Renal cortical epithelial cell (primary cell): ENCODE results near the gene HBA2. TPM values are rescaled to one million over a fixed set of nuclear protein-coding genes. Genes with fewer than 3 reads are reported as not detected.
A peak's percentile ranks its signal among the peaks of the same experiment; 100 is the strongest.
"Not testable (repeated sequence)": the region's sequence is repeated elsewhere in the genome, so short reads cannot be mapped to it uniquely, and the experiment has no call there.

Experiments used
- DNase-seq: peaks from one replicate; pipeline ENCODE4 v3.0.0-alpha.2; 2011; ENCODE audit warnings: low read depth
- total RNA-seq: library from RNA; depleted of rRNA; stranded (reverse); fragments of >200 nt; gene quantifications from 2 replicates; pipeline ENCODE4 v1.2.3, GENCODE V29; 2014

HBA2 gene
- total RNA-seq, 1 donor from 2014 or later: not detected

DNA sequence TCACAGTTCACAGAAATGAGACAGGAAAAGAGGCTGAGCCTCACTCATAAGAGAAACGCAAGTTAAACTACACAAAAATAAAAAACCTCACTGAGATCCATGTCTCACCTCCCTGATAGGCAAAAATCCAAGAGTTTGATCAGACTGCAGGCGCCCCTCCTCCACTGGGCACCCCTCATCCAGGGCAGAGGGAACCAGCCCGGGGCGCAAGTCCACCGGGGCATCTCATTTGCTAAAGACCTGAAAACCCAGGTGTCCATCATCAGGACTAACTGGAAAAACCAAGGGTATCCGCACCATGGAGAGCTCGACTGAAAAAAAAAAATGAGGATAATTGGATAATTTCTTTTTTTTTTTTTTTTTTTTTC lies 17.7 kb upstream of the HBA2 start:
- DNase-seq: no peak

DNA sequence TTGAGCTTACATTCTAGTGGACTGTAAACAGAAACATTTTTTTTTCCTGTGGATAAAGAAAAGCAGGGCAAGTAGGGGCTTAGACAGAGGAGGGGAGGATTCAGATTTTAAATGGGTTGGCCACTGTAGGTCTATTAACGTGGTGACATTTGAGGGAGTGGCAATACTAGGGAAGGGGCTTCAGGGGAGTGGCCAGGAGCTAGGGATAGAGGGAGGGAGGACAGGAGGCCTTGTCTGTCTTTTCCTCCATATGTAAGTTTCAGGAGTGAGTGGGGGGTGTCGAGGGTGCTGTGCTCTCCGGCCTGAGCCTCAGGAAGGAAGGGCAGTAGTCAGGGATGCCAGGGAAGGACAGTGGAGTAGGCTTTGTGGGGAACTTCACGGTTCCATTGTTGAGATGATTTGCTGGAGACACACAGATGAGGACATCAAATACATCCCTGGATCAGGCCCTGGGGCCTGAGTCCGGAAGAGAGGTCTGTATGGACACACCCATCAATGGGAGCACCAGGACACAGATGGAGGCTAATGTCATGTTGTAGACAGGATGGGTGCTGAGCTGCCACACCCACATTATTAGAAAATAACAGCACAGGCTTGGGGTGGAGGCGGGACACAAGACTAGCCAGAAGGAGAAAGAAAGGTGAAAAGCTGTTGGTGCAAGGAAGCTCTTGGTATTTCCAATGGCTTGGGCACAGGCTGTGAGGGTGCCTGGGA lies 13.4 kb upstream of the HBA2 start:
- DNase-seq: no peak

DNA sequence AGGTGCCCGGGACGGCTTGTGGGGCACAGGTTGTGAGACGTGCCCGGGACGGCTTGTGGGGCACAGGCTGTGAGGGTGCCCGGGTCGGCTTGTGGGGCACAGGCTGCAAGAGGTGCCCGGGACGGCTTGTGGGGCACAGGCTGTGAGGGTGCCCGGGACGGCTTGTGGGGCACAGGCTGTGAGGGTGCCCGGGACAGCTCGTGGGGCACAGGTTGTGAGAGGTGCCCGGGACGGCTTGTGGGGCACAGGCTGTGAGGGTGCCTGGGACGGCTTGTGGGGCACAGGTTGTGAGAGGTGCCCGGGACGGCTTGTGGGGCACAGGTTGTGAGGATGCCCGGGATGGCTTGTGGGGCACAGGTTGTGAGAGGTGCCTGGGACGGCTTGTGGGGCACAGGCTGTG lies 12.4 kb upstream of the HBA2 start:
- not testable (repeated sequence) for DNase-seq

DNA sequence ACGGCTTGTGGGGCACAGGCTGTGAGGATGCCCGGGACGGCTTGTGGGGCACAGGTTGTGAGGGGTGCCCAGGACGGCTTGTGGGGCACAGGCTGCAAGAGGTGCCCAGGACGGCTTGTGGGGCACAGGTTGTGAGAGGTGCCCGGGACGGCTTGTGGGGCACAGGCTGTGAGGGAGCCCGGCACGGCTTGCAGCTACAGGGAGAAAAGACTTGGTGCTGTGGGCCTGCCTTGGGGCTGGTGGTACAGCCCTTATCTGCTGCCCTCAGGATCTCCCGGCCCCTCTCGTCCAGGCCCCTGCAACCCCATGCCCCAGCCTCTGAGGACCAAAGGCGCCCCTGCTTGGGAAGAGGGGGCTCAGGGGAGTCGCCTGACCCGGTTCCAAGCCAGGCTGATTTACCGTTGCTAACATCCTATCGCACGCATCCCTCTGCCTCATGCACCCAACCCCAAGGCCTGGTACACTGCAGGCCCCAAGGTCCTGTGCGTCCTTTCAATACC lies 11.9 kb upstream of the HBA2 start:
- DNase-seq: no peak

DNA sequence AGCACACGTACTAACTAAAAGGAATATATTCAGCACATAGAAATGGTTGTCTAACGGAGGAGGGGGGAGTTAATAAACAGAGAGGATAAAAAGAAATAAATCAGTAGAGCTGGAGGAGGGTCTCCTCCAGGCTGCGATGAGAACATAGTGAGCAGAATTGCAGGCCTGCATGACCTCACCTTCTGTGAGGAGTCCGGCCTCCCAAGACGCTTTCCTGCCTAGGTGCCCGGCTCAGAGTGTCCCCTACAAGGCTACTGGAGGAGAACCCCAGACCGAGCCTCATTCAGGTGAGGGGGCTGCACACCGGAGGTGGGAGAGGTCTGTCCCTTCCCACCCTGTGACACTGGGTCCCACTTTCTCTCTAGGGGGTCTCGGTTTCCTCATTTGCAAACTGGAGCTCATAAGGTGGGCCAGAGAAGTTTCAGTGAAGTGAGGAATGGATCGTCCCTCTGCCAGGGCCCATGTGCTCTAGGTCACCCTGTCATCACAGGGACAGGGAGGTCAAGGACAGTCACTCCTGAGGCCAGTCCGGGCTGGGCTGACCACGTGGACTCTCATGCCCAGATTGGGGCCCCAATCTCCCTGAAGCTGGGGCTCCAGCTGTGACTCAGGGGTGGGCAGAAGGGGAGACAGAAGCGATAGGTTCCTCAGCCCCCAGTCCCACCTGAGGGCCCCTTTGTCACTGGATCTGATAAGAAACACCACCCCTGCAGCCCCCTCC lies 10.2 kb upstream of the HBA2 start:
- no peak for DNase-seq

DNA sequence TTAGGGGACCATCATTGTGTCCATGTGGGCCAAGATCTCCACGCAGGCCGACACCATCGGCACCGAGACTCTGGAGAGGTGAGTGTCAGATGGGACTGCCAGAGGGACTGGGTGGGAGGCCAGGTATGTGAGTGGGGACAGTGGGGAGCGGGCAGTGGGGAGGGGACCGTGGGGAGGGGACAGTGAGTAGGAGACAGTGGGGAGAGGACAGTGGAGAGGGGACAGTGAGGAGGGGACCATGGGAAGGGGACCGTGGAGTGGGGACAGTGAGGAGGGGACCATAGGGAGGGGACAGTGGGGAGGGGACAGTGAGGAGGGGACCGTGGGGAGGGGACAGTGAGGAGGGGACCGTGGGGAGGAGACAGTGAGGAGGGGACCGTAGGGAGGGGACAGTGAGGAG lies 9.5 kb upstream of the HBA2 start:
- not testable (repeated sequence) for DNase-seq

DNA sequence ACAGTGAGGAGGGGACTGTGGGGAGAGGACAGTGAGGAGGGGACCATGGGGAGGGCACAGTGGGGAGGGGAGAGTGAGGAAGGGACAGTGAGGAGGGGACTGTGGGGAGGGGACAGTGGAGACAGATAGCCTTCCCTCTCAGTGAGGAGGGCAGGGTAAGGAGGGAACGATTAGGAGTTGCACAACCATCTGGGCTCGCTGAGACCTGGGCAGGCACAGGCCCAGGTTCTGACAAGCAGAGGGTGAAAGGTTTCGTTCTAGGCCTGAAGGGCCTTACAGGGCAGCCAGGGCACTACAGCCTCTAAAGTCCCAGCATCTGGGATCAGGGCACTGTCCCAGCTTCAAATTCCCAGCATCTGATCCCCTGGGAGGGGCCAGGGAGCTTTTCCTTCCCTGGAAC lies 9.0 kb upstream of the HBA2 start:
- DNase-seq: not testable (repeated sequence)

DNA sequence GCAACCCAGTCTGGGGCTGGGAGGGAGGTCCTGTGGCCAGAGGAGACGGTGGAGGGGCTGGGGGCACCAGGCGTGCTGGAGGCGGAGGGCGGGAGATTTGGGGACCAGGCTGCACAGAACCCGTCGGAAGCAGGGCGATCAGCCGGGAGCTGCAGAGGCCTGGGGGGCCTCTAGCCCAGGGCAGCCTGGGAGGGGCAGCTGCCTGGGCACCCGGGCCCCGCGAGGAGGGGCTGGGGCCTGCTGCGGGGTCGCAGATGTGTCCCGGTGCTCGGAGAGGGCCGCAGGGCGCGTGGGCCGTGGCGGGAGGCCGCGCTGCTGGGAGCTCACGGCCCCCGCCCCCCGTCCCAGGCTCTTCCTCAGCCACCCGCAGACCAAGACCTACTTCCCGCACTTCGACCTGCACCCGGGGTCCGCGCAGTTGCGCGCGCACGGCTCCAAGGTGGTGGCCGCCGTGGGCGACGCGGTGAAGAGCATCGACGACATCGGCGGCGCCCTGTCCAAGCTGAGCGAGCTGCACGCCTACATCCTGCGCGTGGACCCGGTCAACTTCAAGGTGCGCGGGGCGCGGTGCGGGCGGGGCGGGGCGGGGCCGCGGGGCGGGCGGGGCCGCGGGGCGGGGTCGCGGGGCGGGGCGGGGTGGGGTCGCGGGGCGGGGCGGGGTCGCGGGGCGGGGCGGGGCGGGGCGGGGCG lies 8.4 kb upstream of the HBA2 start:
- DNase-seq: not testable (repeated sequence)

DNA sequence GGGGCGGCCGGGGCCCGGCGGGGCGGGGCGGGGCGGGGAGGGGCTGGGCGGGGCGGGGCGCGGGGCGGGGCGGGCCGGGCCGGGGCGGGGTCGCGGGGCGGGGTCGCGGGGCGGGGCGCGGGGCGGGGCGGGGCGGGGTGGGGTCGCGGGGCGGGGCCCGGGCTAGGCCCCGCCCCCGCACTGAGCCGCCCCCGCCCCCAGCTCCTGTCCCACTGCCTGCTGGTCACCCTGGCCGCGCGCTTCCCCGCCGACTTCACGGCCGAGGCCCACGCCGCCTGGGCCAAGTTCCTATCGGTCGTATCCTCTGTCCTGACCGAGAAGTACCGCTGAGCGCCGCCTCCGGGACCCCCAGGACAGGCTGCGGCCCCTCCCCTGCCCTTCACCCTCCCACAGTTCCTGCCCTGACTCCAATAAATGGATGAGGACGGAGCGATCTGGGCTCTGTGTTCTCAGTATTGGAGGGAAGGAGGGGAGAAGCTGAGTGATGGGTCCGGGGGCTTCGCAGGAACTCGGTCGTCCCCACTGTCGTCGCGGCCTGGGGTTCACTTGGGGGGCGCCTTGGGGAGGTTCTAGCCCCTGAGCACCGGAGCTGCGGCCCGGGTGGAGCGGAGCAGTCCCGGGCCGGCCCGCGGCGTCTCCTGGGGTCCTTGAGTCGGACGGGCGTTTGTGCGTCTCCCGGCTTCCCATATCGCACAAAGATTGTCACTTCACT lies 7.7 kb upstream of the HBA2 start:
- no peak for DNase-seq

DNA sequence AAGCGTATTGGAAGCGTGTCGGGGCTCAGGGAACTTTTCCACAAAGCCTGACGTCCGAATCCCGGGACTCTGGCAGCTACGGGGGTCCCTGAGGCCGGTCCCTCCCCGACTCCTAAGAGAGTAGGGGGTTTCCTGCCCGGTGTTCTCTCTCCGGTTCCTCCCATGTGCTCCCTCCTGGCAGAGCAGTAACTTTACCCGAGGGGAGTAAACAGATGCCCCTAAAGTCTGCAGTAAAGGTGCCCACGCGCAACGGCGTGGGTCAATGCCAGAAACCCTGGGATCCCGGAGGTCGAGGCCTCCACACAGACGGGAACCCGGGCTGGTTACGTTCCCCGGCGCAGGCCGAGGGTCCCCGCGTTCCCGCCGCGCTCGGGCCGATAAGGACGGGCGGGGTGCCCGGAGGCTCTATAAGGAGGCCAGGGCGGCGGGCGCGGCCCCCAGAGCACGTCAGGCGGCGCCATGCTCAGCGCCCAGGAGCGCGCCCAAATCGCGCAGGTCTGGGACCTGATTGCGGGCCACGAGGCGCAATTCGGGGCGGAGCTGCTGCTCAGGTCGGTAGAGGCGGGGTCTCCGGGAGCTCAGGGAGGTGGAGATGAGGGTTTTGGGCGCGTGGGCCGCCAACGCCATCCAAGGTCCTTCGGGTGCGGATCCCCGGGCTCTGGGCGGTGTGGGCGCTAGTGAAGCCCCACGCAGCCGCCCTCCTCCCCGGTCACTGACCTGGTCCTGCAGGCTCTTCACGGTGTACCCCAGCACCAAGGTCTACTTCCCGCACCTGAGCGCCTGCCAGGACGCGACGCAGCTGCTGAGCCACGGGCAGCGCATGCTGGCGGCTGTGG lies 6.9 kb upstream of the HBA2 start, which contains the start of gene HBM:
TSS of gene HBM (plus strand) at position 440 of the 836 bp plus-strand sequence. CDS start at position 460, 20 bp downstream.
- DNase-seq: no peak

DNA sequence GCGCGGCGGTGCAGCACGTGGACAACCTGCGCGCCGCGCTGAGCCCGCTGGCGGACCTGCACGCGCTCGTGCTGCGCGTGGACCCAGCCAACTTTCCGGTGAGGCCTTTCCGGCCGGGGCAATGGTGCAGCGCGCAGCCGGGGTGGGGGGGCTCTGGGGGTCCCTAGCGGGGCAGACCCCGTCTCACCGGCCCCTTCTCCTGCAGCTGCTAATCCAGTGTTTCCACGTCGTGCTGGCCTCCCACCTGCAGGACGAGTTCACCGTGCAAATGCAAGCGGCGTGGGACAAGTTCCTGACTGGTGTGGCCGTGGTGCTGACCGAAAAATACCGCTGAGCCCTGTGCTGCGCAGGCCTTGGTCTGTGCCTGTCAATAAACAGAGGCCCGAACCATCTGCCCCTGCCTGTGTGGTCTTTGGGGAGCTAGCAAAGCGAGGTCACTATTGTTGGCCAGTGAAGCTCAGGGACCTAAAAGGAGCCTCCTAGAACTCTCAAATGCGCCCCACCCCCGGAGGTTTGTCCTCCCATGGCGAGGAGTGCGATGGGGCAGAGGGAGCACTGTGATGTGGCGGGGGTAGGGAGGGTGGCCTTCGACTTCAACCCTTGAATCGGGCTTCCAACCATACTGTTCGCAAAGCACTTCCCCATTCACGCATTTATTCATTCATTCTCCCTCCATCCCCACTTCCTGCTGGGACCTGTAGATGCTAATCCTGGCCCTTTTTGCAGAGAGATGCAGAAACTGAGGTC lies 6.1 kb upstream of the HBA2 start:
- no peak for DNase-seq

DNA sequence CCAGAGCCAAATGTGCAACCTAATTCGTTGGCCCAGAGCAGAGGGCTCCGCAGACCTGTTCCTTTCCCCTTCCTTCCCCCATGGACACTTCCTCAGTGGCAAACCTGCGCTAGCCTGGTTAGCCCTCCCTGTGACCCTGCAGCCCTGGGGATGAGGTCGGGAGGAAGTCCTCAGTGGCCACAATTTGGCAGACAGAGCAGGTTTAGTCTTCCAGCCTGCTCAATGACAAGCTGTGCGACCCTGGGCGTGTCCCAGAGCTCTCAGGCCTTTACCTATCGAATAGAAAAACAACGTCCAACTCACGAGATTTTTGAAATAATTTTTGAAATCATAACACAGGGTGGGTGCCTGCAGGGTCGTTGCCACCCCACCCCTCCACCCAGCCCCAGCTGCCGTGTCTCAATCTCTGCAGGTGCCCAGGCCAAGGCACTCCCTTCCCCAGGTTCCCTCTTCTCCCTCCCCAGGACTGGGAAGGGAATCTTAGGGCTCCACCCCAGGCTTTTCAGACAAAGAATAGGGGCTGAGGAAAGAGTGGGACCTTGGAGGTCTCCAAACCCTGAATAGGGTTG lies 5.5 kb upstream of the HBA2 start:
- no peak for DNase-seq

DNA sequence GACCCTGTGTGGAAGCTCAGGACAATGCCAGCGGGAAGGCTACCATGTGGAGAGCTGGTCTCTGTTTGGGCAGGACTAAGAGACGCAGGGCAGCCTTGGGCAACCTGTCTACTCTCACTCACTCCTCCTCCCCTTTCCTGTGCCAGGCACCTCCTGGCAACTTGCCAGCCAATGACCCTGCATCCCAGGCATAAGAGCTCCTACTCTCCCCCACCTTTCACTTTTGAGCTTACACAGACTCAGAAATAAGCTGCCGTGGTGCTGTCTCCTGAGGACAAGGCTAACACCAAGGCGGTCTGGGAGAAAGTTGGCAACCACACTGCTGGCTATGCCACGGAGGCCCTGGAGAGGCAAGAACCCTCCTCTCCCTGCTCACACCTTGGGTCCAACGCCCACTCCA lies 4.3 kb upstream of the HBA2 start:
- no peak for DNase-seq

DNA sequence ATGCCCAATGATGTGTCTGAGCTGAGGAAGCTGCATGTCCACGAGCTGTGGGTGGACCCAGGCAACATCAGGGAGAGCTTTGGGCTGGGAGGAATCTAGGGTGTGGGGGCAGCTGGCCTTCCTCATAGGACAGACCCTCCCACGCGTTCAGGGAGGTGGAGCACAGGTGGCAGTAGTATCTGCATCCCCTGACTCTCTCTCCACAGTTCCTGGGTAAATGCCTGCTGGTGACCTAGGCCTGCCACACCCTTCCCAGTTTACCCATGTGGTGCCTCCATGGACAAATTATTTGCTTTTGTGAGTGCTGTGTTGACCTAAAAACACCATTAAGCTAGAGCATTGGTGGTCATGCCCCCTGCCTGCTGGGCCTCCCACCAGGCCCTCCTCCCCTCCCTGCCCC lies 3.7 kb upstream of the HBA2 start:
- no peak for DNase-seq

DNA sequence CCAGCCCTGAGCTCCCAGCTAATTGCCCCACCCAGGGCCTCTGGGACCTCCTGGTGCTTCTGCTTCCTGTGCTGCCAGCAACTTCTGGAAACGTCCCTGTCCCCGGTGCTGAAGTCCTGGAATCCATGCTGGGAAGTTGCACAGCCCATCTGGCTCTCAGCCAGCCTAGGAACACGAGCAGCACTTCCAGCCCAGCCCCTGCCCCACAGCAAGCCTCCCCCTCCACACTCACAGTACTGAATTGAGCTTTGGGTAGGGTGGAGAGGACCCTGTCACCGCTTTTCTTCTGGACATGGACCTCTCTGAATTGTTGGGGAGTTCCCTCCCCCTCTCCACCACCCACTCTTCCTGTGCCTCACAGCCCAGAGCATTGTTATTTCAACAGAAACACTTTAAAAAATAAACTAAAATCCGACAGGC lies 2.6 kb upstream of the HBA2 start:
- DNase-seq: peak; percentile 13

DNA sequence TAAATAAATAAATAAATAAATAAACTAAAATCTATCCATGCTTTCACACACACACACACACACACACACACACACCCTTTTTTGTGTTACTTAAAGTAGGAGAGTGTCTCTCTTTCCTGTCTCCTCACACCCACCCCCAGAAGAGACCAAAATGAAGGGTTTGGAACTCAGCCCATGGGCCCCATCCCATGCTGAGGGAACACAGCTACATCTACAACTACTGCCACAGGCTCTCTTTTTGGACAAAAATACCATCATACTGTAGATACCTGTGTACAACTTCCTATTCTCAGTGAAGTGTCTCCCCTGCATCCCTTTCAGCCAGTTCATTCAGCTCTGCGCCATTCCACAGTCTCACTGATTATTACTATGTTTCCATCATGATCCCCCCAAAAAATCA lies 1.9 kb upstream of the HBA2 start:
- no peak for DNase-seq

DNA sequence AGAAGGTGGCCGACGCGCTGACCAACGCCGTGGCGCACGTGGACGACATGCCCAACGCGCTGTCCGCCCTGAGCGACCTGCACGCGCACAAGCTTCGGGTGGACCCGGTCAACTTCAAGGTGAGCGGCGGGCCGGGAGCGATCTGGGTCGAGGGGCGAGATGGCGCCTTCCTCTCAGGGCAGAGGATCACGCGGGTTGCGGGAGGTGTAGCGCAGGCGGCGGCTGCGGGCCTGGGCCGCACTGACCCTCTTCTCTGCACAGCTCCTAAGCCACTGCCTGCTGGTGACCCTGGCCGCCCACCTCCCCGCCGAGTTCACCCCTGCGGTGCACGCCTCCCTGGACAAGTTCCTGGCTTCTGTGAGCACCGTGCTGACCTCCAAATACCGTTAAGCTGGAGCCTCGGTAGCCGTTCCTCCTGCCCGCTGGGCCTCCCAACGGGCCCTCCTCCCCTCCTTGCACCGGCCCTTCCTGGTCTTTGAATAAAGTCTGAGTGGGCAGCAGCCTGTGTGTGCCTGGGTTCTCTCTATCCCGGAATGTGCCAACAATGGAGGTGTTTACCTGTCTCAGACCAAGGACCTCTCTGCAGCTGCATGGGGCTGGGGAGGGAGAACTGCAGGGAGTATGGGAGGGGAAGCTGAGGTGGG lies 657 bp downstream of the HBA2 start:
- DNase-seq: not testable (repeated sequence)

DNA sequence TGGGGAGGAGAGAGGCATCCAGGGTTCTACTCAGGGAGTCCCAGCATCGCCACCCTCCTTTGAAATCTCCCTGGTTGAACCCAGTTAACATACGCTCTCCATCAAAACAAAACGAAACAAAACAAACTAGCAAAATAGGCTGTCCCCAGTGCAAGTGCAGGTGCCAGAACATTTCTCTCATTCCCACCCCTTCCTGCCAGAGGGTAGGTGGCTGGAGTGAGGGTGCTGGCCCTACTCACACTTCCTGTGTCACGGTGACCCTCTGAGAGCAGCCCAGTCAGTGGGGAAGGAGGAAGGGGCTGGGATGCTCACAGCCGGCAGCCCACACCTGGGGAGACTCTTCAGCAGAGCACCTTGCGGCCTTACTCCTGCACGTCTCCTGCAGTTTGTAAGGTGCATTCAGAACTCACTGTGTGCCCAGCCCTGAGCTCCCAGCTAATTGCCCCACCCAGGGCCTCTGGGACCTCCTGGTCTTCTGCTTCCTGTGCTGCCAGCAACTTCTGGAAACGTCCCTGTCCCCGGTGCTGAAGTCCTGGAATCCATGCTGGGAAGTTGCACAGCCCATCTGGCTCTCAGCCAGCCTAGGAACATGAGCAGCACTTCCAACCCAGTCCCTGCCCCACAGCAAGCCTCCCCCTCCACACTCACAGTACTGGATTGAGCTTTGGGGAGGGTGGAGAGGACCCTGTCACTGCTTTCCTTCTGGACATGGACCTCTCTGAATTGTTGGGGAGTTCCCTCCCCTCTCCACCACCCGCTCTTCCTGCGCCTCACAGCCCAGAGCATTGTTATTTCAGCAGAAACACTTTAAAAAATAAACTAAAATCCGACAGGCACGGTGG lies 1.5 kb downstream of the HBA2 start:
- DNase-seq: not testable (repeated sequence)
